HG03457 (cell line): Measurements from ENCODE around the gene COL27A1.

Experiments
- ATAC-seq: cut with Tn5 transposase; IDR thresholded peaks from one replicate; pipeline ENCODE4 v1.9.1; 2021; ENCODE audit warnings: moderate number of reproducible peaks; ENCODE audit not compliant: unreplicated experiment

COL27A1 gene

GRCh38 chr9:114238891-114239875, 83.8 kb downstream of the COL27A1 start:
- ATAC-seq = no peak

GRCh38 chr9:114240216-114240615, 84.9 kb downstream of the COL27A1 start:
- no peak for ATAC-seq

- ATAC-seq = no peak
Measured at GRCh38 chr9:114240647-114241558, 85.6 kb downstream of the COL27A1 start.

GRCh38 chr9:114242837-114243236, 87.5 kb downstream of the COL27A1 start:
- no peak for ATAC-seq

GRCh38 chr9:114243240-114243639, 87.9 kb downstream of the COL27A1 start:
- ATAC-seq = no peak

GRCh38 chr9:114244570-114244969, 89.2 kb downstream of the COL27A1 start:
- no peak for ATAC-seq

GRCh38 chr9:114246558-114246957, 91.2 kb downstream of the COL27A1 start:
- no peak for ATAC-seq

GRCh38 chr9:114247077-114247476, 91.7 kb downstream of the COL27A1 start:
- no peak for ATAC-seq

- no peak for ATAC-seq
Measured at GRCh38 chr9:114247491-114247890, 92.2 kb downstream of the COL27A1 start.

GRCh38 chr9:114248299-114248707, 93.0 kb downstream of the COL27A1 start:
- ATAC-seq = no peak

GRCh38 chr9:114249424-114250234, 94.3 kb downstream of the COL27A1 start:
- ATAC-seq = no peak

GRCh38 chr9:114250235-114250568, 94.9 kb downstream of the COL27A1 start:
- ATAC-seq = no peak

- ATAC-seq = no peak
Measured at GRCh38 chr9:114250648-114251047, 95.3 kb downstream of the COL27A1 start.

- no peak for ATAC-seq
Measured at GRCh38 chr9:114252394-114252793, 97.1 kb downstream of the COL27A1 start.

- no peak for ATAC-seq
Measured at GRCh38 chr9:114256827-114257328, 101.5 kb downstream of the COL27A1 start.

- ATAC-seq = no peak
Measured at GRCh38 chr9:114258218-114258617, 102.9 kb downstream of the COL27A1 start.

GRCh38 chr9:114258866-114259797, 103.8 kb downstream of the COL27A1 start:
- no peak for ATAC-seq

- ATAC-seq = no peak
Measured at GRCh38 chr9:114259798-114260523, 104.6 kb downstream of the COL27A1 start.

- ATAC-seq = no peak
Measured at GRCh38 chr9:114261026-114261425, 105.7 kb downstream of the COL27A1 start.
